ENCODE data around the gene SLC15A4. TPM values are rescaled to one million over a fixed set of nuclear protein-coding genes. Genes with fewer than 3 reads are reported as not detected.

The SLC15A4 gene
- total and polyA plus RNA-seq, 2 of the 4 experiments (the other 2 are of a cell fraction) = 15.4 to 21.9 TPM

- no peak for TF ChIP-seq CHD1 (IDR thresholded peaks at IDR 0.05; ENCODE audit: low read depth, low read length)
These were observed 392 bp downstream of the SLC15A4 start (continued) for GRCh38 chr12:128823216-128823915.

DNA sequence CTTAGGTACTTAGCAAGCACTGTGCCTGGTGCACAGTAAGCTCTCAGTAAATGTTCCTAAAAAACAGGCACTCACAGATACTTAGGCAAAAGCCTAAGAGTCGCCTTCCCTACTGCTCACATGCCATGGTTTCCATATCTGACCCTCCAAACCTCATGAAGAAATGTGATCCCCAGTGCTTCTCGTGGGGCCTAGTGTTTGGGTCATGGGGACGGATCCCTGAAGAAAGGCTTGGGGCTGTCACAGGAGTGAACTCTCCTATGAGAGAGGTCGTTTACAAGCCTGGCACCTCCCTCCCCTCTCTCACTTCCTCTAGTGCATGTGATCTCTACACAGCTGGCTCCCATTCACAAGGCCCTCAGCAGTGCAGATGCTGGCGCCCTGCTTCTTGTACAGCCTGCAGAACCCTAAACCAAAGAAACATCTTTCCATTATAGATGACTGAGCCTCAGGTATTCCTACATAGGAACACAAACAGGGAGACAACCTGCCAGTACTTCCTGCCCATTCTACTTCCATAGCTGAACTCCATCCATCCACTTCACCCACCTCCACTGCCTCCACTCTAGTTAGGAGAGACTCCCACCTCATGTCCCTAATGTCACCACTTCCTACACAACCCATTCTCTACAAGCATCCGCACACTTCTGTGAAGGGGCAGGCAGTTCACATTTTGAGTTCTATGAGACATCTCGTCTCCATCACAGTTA lies 2.9 kb downstream of the SLC15A4 start:
- no peaks in the 10 kb centered on the region for H3K9me3 ChIP-seq (ENCODE audit: control insufficient read depth, insufficient read depth, low read length)
- ATAC-seq (ENCODE audit: low read depth) (no peak), DNase-seq (no peak)
- H3K79me1 ChIP-seq (ENCODE audit: low read depth in 1 of 2, low read length in 2 of 2) = peaks cover 11 to 58% of the 10 kb centered on the region in 2 experiments
- POLR2A ChIA-PET (ENCODE audit: unreplicated experiment) = no interaction called here
- no peak overlapping the region for H3K4ac ChIP-seq (ENCODE audit: low read depth, low read length)
- dilution Hi-C loops (cut with HindIII; ENCODE audit: low sequenced_read_pairs, unreplicated experiment) = no loop called here
- H2BK15ac ChIP-seq (ENCODE audit: low read depth, low read length) = no peak overlapping the region
- H2AK5ac ChIP-seq (ENCODE audit: low read depth, low read length) = no peak overlapping the region
- CTCF ChIA-PET = no interaction called here
- no peak overlapping the region for H4K91ac ChIP-seq (ENCODE audit: insufficient read depth, low read depth, low read length)
- no peaks in the 10 kb centered on the region for H3K27me3 ChIP-seq (ENCODE audit: control insufficient read depth, insufficient read depth, low read length)
- H3K18ac ChIP-seq (ENCODE audit: low read depth, low read length) = no peak overlapping the region
- no peak overlapping the region for H3K23ac ChIP-seq (ENCODE audit: low read depth, low read length)
- no peak overlapping the region for H2AK9ac ChIP-seq (replicated peaks; ENCODE audit: low read depth, low read length, poor library complexity)
- no peak overlapping the region for H3K4me3 ChIP-seq (ENCODE audit: insufficient read depth, low read depth, low read length)
- no peak overlapping the region for H3K9ac ChIP-seq (ENCODE audit: low read depth, low read length)
- H3K9me1 ChIP-seq (ENCODE audit: insufficient read depth, low read length) = peaks cover 7% of the 10 kb centered on the region
- no peak overlapping the region for H4K8ac ChIP-seq (ENCODE audit: low read depth in 2 of 2, low read length in 2 of 2)
- no peak overlapping the region for H4K5ac ChIP-seq (ENCODE audit: low read depth, low read length)
- no peak overlapping the region for H3K27ac ChIP-seq (ENCODE audit: insufficient read depth, low read length)
- no TSS peak for BruUV-seq (replicated peaks)
- no peak overlapping the region for H3K4me2 ChIP-seq (ENCODE audit: low read depth, low read length)
- no peak overlapping the region for H2AFZ ChIP-seq (replicated peaks; ENCODE audit: low read length, poor library complexity)
- 0 out of 2 replicates have a peak, but pooled peaks cover 5% of the 10 kb centered on the region for H3K36me3 ChIP-seq (ENCODE audit: control insufficient read depth, insufficient read depth, low read length)
- no peak overlapping the region for H3K14ac ChIP-seq (replicated peaks; ENCODE audit: low read depth, low read length)
- 100% methylated on average over 1 of the region's 7 CpGs; no CpG with 5 or more reads in 1 of the 2 experiments for WGBS, 2 experiments (ENCODE audit: extremely low coverage in 2 of 2, insufficient read length in 1 of 2)
- no peak overlapping the region for H2BK20ac ChIP-seq (ENCODE audit: low read depth, low read length)
- H2BK120ac ChIP-seq (ENCODE audit: low read depth, low read length) = no peak overlapping the region
- H2BK5ac ChIP-seq (ENCODE audit: low read depth, low read length, poor library complexity, severe bottlenecking) = no peak overlapping the region
- H3K4me1 ChIP-seq (ENCODE audit: control insufficient read depth, insufficient read depth, low read length) = peaks cover 8% of the 10 kb centered on the region
- peaks cover 16% of the 10 kb centered on the region for H4K20me1 ChIP-seq (ENCODE audit: insufficient read depth, low read length)
- intact Hi-C loops (cut with micrococcal nuclease) = no loop called here
- H3K56ac ChIP-seq (ENCODE audit: extremely low read depth, insufficient read depth, low read length) = no peak overlapping the region
- in situ Hi-C loops (cut with MboI; ENCODE audit: low sequenced_read_pairs) = no loop called here
- TF ChIP-seq POLR2A (IDR thresholded peaks at IDR 0.05; ENCODE audit: low read depth, low read length) (no peak), USF2 (IDR thresholded peaks at IDR 0.05; ENCODE audit: low read depth, low read length) (no peak), CHD1 (IDR thresholded peaks at IDR 0.05; ENCODE audit: low read depth, low read length) (no peak), NFE2L2 (IDR thresholded peaks at IDR 0.05; ENCODE audit: low read depth, low read length) (no peak), ELK1 (IDR thresholded peaks at IDR 0.05; ENCODE audit: borderline replicate concordance, low read depth, low read length) (no peak), CTCF (conservative IDR thresholded peaks at IDR 0.05; ENCODE audit: low read depth, low read length) (no peak), MXI1 (IDR thresholded peaks at IDR 0.05; ENCODE audit: borderline replicate concordance, low read depth, low read length) (no peak), RAD21 (IDR thresholded peaks at IDR 0.05; ENCODE audit: low read length) (no peak), SMC3 (IDR thresholded peaks at IDR 0.05; ENCODE audit: low read depth, low read length) (no peak), CEBPB (IDR thresholded peaks at IDR 0.05; ENCODE audit: low read depth, low read length) (no peak), BHLHE40 (IDR thresholded peaks at IDR 0.05; ENCODE audit: low read depth, low read length) (no peak), MAZ (IDR thresholded peaks at IDR 0.05; ENCODE audit: borderline replicate concordance, low read depth, low read length) (no peak)

Measured in IMR-90 (cell line).